Measurements from ENCODE around the gene LRRC3B.

The LRRC3B gene

GRCh38 chr3:26699553-26699952 is 77.0 kb downstream of the LRRC3B start:
- no peak for TF ChIP-seq CTCF (IDR thresholded peaks at IDR 0.05; ENCODE audit: low read depth, low read length)
- H3K4me3 ChIP-seq (replicated peaks in 1 of 2; ENCODE audit: low read depth in 2 of 2, low read length in 2 of 2) = no peak overlapping the region
- DNase-seq (ENCODE audit: low read depth in 2 of 2) = no peak

DNA sequence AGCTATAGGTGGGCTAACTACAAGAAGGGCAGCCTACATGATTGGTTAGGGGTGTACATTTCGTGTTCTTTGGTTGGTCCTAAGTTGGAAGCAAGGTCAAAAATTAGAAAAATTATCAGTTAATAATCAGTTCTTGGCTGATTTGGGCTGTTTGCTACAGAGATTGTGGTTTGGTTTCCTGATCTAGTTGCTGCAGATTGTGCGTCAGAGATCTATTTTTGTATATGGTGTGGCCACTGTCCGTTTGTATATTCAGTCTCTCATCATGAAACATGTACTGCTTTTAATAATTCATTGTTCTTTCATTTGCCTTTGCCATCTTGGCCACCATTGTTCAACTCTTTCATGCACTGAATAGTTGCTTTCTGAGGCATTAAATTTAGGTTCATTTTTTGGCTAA is 80.9 kb downstream of the LRRC3B start:
- DNase-seq (ENCODE audit: low read depth in 2 of 2) = no peak
- no peak overlapping the region for H3K4me3 ChIP-seq (replicated peaks in 1 of 2; ENCODE audit: low read depth in 2 of 2, low read length in 2 of 2)
- TF ChIP-seq CTCF (IDR thresholded peaks at IDR 0.05; ENCODE audit: low read depth, low read length) = no peak

DNA sequence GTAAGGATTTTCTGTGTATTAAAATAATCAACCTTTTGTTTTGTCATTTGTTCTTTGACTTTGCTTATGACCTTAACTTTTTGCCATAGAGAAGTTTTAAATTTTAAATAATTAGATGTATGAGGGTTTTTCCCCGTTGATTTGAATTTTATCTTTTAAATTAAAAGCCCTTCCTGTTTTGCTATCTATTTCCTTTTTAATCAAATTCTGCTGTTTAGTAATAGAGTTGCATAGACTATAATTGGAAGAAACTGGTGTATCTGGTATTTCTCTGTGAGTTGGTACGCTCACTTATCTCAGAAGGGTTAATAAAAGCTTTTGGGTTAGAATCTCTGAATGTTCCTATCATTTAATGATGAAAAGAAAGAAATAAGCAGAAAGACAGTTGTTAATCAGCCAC is 82.2 kb downstream of the LRRC3B start:
- H3K4me3 ChIP-seq (replicated peaks in 1 of 2; ENCODE audit: low read depth in 2 of 2, low read length in 2 of 2) = no peak overlapping the region
- TF ChIP-seq CTCF (IDR thresholded peaks at IDR 0.05; ENCODE audit: low read depth, low read length) = no peak
- no peak for DNase-seq (ENCODE audit: low read depth in 2 of 2)

- H3K4me3 ChIP-seq (replicated peaks in 1 of 2; ENCODE audit: low read depth in 2 of 2, low read length in 2 of 2) = no peak overlapping the region
- no peak for TF ChIP-seq CTCF (IDR thresholded peaks at IDR 0.05; ENCODE audit: low read depth, low read length)
- DNase-seq (ENCODE audit: low read depth in 2 of 2) = no peak
These were observed 85.9 kb downstream of the LRRC3B start for GRCh38 chr3:26708501-26708900.

- DNase-seq (ENCODE audit: low read depth in 2 of 2) = peak; percentile 22 to 51
- H3K4me3 ChIP-seq (replicated peaks in 1 of 2; ENCODE audit: low read depth in 2 of 2, low read length in 2 of 2) = no peak overlapping the region
- peak; percentile 35 for TF ChIP-seq CTCF (IDR thresholded peaks at IDR 0.05; ENCODE audit: low read depth, low read length)
These were observed 89.8 kb downstream of the LRRC3B start for GRCh38 chr3:26712211-26713026.

- no peak overlapping the region for H3K4me3 ChIP-seq (replicated peaks in 1 of 2; ENCODE audit: low read depth in 2 of 2, low read length in 2 of 2)
- TF ChIP-seq CTCF (IDR thresholded peaks at IDR 0.05; ENCODE audit: low read depth, low read length) = no peak
- DNase-seq (ENCODE audit: low read depth in 2 of 2) = no peak
These were observed 90.5 kb downstream of the LRRC3B start for GRCh38 chr3:26713091-26713490.

GRCh38 chr3:26714485-26714884 is 91.9 kb downstream of the LRRC3B start:
- TF ChIP-seq CTCF (IDR thresholded peaks at IDR 0.05; ENCODE audit: low read depth, low read length) = no peak
- H3K4me3 ChIP-seq (replicated peaks in 1 of 2; ENCODE audit: low read depth in 2 of 2, low read length in 2 of 2) = no peak overlapping the region
- no peak for DNase-seq (ENCODE audit: low read depth in 2 of 2)
